GM10248 (cell line): ENCODE measurements around the gene SRP14.
"Not testable (repeated sequence)": the region's sequence is repeated elsewhere in the genome, so short reads cannot be mapped to it uniquely, and the experiment has no call there.

Experiments used
- CTCF ChIA-PET: fragments of 300-600 bp; sonication (Branson Sonifier 250); formaldehyde crosslinking; extraction: SDS; loops from one replicate; lab custom pipeline; 2021; ENCODE audit warnings: antibody characterized with exemption; lab: Yijun Ruan, JAX
- POLR2A ChIA-PET: fragments of 350-650 bp; sonication (Branson Sonifier 250); formaldehyde crosslinking; extraction: SDS; loops from one replicate; lab custom pipeline; 2020; ENCODE audit warnings: antibody characterized with exemption; lab: Yijun Ruan, JAX
- DNase-seq: peaks from one replicate; pipeline ENCODE4 v3.0.0; 2012; ENCODE audit errors: extremely low spot score
- TF ChIP-seq, protein P1 (sequence below): IDR thresholded peaks from 2 replicates; pipeline ENCODE4 v1.5.1; 2012; ENCODE audit warnings: mild to moderate bottlenecking, low read depth; ENCODE audit errors: extremely low read depth, missing control alignments, control extremely low read depth

The SRP14 gene

DNA sequence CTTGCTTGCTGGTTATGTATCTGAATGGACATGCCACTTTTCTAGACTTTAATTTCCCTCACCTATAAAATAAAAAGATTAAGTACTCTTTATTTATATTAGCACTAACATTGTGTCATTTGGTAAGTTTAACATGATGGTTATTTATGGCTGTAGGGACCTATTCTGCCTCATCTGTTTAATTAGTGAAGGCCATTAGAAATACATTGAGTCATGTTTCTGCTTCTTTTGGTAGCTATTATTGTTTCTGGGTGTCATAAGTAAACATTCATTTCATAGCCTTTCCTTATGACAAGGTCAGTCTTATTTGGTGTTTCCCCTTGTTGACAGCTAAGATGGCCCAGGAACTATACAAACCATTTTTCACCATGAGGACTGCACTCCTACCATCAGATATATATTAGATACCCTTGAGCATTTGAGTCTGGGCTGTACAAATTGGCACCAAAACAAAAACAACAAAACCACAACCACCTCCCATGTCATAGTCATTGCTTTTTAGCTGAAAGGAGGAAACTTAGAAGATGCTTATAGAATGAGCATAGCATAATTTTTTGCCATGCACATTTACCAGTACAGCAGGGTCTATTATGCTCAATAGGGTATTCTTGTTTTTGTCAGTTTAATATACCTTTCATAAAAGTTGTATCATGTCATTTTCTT, 39.3 kb downstream of the SRP14 start:
- no peak for DNase-seq
- TF ChIP-seq, protein P1, sequence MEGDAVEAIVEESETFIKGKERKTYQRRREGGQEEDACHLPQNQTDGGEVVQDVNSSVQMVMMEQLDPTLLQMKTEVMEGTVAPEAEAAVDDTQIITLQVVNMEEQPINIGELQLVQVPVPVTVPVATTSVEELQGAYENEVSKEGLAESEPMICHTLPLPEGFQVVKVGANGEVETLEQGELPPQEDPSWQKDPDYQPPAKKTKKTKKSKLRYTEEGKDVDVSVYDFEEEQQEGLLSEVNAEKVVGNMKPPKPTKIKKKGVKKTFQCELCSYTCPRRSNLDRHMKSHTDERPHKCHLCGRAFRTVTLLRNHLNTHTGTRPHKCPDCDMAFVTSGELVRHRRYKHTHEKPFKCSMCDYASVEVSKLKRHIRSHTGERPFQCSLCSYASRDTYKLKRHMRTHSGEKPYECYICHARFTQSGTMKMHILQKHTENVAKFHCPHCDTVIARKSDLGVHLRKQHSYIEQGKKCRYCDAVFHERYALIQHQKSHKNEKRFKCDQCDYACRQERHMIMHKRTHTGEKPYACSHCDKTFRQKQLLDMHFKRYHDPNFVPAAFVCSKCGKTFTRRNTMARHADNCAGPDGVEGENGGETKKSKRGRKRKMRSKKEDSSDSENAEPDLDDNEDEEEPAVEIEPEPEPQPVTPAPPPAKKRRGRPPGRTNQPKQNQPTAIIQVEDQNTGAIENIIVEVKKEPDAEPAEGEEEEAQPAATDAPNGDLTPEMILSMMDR: no peak
- CTCF ChIA-PET: interaction anchor here (1.6 kb wide), 1 partner anchor 11 kb away, joined by 6 read pairs; no protein-coding TSS in a partner anchor
- POLR2A ChIA-PET: no interaction called here

DNA sequence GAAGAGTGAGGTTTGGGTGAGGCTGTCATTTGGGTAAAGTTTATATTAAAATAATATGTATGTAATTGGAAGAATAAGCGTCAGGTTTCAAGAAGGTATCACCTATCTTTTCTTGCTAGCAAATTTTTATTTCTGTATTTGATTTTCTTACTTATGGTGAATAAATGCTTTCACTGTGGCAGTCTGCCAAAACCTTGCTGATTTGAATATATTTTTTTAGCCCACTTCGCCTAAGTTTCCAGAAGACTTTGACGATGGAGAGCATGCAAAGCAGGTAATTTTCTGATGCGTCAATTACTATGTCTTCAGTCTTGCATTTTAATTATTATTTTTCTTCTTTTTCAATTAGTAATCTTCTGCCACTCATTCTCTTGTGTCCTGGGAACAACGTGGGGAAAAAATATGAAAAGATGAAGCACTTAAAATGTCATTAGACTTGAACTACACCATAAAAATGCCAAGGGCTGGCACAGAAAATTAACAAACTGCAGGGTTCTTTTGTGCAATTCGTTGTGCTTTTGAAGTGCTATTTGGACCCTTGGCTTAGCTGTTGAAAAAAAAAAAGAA, 40.4 kb downstream of the SRP14 start:
- no peak for DNase-seq
- POLR2A ChIA-PET: no interaction called here
- CTCF ChIA-PET: no interaction called here
- TF ChIP-seq, protein P1: no peak

DNA sequence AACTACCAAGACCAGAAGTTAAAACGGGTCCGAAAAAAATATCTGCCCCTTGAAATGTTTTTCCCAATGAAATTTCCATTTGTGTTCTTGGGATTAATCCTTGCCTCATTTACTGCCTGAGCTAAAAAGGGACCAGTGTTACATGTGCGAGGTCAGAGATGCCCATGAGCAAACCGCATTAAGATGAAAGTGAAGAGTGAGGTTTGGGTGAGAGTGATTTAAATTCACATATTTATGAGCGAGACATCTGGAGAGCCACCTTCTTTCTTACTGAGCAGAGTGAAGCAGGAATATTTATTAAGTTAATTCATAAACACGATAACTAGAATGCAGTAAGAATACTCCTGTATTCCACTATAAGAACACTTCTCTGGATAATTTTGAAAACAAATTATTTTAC, 41.3 kb downstream of the SRP14 start:
- ChIA-PET POLR2A (no interaction called here), CTCF (interaction anchor here (1.0 kb wide), 1 partner anchor 8 kb away, joined by 3 read pairs; no protein-coding TSS in a partner anchor)

DNA sequence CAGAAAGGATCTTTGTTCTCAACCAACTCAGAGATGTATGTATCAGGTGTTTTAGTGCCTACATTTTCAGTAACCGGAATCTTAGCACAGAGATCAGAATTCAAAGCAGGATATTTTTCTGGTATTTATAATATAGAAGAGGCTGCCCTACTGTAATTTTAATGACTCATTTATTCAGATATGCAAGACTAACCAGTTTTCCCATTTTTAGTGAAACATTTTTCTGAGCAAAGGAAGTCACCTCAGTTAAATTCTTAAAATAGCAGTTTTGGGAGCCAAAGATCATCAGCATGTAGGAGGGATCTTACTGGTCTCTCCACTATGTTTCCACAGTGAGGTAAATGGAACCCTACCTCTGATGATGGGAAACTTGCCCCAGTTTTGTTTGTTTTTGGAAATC, 42.0 kb downstream of the SRP14 start:
- TF ChIP-seq, protein P1: no peak
- POLR2A ChIA-PET: no interaction called here
- CTCF ChIA-PET: interaction anchor here (1.0 kb wide), 1 partner anchor 9 kb away, joined by 3 read pairs; no protein-coding TSS in a partner anchor
- DNase-seq: no peak

More for the DNA sequence above, 41.3 kb downstream of the SRP14 start:
- no peak for DNase-seq
- TF ChIP-seq, protein P1: no peak

DNA sequence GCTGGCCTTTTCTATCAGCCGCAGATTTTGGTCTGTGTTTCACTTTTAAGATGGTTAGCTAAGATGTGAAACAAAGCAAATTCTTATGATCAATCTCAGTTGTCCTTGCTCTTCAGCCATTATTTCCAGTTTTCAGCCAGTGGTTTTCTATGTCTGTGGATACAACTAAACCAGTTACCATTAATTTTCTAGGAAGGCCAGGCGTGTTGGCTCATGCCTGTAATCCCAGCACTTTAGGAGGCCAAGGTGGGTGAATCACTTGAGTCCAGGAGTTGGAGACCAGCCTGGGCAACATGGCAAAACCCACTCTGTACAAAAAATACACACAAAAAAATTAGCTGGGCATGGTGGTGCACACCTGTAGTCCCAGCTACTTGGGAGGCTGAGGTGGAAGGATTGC, 42.8 kb downstream of the SRP14 start:
- CTCF ChIA-PET: interaction anchor here (1.2 to 4.1 kb wide), 2 partner anchors 11 to 28 kb away, joined by 3 to 13 read pairs; no protein-coding TSS in a partner anchor
- POLR2A ChIA-PET, DNase-seq: not testable (repeated sequence)

DNA sequence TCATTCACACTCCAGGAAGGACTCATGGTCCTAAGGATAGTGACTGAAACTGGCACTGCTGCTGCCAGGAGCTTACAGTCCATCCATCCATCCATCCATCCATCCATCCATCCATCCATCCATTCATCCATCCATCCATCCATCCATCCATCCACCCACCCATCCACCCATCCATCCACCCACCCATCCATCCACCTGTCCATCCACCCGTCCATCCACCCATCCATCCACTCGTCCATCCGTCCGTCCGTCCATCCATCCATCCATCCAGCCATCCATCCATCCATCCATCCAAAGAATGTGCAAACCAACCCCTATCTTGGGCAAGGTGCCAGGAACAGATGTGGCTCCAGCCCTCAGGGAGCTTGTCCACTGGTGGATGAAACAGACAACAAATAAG, 46.0 kb downstream of the SRP14 start:
- DNase-seq, POLR2A ChIA-PET: not testable (repeated sequence)
- CTCF ChIA-PET: interaction anchor here (1.4 to 4.1 kb wide), 2 partner anchors 10 to 14 kb away, joined by 3 to 13 read pairs; no protein-coding TSS in a partner anchor

DNA sequence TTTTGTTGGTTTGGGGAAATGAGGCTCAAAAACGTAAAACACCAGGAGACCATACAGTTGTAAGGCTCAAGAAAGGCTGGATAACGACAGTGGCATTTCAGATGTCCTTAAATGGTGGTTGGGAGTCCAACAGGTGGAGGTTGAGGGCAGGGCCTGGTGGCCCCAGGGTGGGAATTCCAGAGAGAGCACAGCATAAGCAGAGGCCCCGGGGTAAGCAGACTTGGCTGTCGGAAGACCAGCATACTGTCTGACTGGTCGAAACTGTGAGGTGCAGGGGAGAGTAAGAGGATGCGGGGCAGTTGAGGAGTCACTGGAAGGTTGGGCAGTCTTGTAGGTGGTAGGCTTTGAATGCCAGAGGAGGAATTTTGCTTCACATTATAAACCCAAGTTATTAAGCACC, 48.3 kb downstream of the SRP14 start:
- no peak for DNase-seq
- TF ChIP-seq, protein P1: no peak
- ChIA-PET CTCF (no interaction called here), POLR2A (no interaction called here)
